HG02642 (cell line): Measurements from ENCODE around the gene POLE4.
A peak's percentile ranks its signal among the peaks of the same experiment; 100 is the strongest.

Experiments used
- ATAC-seq: cut with Tn5 transposase; IDR thresholded peaks from one replicate; pipeline ENCODE4 v1.9.1; 2021; ENCODE audit warnings: mild to moderate bottlenecking; ENCODE audit not compliant: unreplicated experiment, poor library complexity

Gene POLE4, protein sequence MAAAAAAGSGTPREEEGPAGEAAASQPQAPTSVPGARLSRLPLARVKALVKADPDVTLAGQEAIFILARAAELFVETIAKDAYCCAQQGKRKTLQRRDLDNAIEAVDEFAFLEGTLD

GRCh38 chr2:74958274-74959105 lies at the start of gene POLE4:
Gene POLE4, plus strand, starts transcription at chr2:74958643. Its CDS starts 37 bp downstream, at chr2:74958680.
- ATAC-seq = peak; percentile 95

DNA sequence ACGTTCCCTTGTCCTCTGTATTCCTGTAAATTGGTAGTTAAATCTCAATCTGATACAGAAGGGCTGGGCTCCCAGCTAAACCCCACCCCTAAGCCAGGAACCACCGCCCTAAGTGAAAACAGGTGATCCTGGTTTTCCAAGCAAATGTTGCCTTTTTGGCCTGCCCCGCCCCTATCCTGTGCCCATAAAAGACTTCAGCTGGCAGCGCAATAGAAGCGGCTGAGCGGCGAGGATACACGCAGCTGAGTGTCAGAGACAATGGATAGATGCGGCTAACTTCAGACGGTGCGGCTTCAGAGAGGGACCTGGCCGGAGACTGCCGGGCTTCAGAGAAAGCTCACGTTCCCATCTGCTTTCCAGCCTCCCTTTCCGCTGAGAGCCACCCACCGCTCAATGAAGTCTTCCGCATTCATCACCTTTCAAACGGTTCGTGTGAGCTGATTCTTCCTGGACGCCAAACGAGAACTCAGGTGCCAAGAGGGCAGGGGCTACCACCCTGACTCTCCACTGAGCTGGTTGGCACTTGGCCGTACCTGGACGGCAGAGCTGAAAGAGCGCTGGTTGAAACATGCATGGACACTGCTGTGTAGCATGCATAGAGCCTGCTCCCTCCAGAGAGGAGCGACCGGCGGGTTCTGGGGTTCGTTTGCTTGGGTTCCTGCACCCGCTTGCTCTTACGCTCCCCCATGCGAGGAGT lies 49.5 kb upstream of the POLE4 start:
- ATAC-seq = no peak

DNA sequence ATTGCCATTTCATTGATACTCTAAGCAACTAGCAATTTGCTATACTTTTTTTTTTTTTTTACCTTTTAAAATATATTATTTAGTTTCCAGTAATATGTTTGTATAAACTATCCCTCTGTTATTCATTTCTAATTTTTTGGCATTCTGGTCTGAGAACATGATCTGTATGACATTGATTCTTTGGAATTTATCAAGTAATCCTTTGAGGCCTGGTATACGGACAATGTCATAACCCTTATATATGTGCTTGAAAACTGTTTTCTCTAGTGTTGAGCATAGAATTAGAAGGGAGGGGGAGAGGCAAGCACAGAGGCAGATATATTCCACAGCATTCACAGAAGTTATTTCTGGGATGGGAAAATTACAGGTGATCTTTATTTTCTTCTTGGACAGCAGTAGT lies 48.2 kb upstream of the POLE4 start:
- no peak for ATAC-seq

- ATAC-seq = no peak
Measured at GRCh38 chr2:74911061-74911460, 47.4 kb upstream of the POLE4 start.

- ATAC-seq = no peak
Measured at GRCh38 chr2:74915743-74916142, 42.7 kb upstream of the POLE4 start.

GRCh38 chr2:74916394-74916793 lies 42.0 kb upstream of the POLE4 start:
- no peak for ATAC-seq

DNA sequence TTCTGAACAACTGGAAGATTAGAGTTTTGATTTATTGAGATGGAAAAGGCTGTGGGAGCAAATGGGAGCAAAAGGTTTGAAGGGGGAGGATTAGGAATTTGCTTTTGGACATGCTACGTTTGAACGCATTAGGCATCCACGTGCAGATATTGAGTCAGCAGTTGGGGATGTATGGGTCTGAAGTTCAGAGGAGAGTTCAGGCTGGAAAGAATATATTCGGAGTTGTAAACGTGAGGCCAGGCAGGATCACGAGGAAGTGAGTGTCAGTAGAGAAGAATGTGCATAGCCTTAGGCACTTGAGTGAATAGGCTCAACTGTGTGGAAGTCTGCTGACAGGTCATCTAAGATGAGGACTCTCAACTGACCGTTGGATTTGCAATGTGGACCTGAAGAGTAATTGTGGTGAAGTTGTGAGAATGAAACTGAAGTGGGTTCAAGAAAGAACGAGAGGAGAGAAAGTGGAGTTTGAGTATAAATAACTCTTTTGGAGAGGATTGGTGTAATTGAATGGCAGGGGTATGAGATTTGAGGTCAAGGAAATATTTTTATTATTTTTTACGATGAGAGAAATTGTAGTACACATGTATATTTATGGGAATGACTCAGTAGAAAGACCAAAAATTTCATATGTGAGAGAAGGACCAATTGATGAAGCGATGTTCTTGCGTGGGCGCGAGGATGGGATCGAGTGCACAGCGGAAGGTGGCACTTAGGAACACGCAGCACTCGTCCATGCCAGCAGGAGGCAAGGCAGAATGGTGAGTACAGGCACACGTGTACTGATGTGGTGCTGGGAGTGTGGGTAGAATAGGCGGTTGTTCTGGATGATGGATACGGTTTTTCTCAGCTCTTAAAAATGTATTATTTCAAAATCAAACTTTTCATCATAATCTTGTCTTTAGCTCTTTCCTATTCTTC lies 40.5 kb upstream of the POLE4 start:
- no peak for ATAC-seq

DNA sequence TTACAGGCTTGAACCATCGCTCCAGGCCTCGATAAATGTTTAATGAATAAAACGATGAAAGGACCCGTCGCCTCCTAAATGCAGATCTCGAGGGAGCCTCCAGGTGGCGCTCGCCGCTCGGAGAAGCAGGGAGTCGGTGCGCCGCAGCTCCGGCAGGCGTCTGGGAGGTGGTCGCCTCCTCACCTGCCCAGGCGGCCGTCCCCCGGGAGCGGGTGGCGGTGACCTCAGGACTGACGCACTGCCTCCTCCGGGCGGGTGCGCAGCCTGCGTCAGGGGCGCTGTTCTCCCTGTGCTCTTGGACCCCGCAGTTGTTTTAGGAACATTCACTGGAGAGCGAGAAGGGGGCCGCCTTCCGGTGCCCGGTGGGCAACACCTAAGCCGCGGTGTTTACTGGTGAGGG lies 38.6 kb upstream of the POLE4 start:
- ATAC-seq = peak; percentile 61

DNA sequence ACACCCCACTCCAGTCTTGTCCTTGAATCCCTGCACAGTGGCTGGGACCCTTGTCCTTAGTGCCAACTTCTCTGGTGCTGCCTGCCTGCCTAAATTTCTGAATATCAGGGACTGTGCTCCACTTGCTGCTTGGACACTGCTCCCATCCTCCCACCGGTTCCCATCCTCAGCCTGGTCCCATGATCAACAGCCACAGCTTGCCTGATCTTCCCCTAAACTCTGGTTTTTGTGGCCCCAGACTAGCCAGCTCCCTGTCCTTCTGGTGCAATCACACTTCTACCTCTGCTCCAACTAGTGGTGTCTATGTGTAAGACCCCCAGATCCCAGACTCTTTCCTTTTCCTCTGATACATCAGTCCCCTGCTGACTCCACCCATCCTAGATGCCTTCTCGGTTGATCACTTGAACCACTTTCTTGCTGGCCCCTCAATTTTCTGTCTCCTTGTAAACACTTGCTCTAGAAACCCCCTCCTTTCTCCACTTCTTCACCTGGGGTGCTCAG lies 37.2 kb upstream of the POLE4 start:
- ATAC-seq = no peak

DNA sequence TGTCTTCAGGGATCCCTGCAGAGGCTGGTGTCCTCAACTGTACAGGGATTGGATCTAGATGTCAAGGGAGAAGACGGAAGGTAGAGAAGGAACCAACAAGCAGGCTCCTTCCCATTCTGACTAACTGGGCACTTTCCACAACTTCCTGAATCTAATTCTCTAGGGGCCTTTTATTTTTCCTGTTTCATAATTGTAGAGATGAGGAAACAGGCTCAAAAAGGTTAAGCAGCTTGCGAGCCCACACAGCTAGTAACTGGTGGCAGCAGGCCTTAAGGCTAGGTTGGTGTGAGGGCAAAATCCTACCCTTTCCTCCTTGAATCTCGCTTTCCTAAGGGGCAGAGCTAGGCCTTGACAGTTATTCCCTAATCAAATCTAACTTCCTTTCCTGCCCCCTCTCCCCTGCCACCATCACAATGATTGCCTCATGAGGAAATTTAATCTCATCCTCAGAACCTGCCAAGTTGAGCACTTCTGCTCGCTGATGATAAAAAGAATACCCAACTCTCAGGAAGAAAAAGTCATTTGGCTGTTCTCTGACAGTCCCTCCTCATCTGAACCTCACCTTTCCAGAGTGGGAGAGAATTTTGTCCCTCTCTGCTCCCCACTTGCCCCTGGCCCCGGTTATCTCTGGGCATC lies 35.7 kb upstream of the POLE4 start:
- ATAC-seq = no peak

DNA sequence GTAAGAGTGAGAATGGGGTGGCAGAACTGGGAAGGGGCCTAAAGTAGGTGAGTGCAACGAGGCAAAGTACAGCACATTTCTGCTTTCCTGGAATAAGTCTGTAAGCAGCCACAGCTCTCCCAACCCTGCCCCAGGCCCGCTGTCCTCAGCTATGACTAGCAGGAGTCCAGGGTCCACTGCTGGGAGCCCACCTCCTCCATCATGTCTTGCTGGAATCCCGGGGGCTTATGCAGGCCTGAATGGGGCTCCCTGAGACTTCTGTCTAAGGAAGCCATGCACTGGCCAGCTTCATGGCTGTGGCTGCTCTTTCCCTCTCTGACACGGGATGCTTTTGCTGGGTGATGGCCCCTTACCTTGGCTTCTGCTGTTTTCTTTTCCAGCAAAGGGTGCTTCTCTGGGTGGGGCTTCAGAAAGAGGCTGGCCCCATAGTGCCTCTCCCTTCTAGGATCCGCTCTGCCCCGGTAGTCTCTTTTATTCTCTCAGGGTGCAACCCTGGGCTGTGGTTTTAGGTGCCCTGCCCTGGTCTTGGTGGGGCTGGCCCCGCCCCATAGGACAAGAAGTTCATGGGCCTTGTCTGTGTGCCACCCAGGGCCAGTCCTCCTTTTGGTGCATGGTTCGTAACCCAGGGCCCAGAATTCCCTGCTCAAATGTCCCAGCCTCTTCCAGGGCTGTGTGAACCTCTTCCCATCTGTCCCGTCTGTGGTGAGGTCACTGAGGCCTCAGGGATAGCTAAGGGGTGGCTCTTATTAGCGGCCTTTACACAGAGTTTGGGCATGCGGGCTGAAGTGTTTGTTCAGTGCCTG lies 33.8 kb upstream of the POLE4 start:
- ATAC-seq = no peak

DNA sequence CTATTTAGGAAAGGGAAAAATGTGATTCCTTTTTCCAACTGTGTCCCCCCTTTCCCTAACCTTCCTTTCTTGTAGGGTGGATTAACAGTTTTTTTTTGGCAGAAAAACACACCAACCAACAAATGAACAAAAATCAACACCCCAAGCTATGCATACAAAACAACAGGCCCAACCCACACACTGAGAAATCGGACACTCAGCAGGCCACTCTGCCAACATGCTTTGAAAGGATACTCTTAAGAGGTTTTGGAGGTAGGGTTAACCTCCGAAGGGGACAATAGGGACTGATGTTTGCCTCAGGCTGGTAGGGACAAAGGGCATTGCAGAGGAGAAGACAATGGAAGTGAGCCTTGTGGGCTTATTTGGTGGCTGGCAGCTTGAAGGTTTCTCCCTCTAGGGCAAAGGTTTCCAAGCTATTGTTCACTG lies 33.1 kb upstream of the POLE4 start:
- no peak for ATAC-seq

GRCh38 chr2:74927621-74928020 lies 30.8 kb upstream of the POLE4 start:
- ATAC-seq = no peak

DNA sequence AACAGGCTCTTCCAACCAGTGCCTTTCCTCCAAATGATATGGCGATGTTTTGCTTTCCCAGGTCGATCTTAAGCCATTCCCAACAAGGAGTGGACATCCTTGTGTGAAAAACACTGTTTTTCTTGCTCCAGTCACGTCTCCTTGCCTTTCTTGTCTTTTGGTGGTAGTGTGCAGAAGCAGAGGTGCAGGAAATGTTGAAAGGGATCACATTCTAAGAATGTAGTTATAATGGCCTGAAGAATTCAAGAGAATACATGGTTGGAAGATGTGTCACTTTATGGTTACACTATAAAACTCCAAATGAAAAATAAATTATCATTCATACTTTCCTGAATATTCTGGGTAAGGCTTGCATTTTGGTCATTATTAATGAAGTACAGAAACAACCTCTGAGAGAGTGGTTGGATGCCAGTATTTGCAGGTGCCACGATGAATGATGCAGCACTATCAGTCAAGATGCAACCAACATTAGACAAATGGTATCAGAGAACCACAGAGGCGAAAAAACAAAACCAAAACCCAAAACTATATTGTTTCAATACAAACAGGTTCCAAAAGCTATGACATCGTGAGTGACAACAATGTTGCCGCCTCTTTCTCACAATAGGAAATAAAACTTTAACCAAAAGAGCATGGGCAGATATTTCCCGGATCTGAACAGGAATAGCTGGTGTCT lies 27.5 kb upstream of the POLE4 start:
- ATAC-seq = no peak

GRCh38 chr2:74931940-74932339 lies 26.5 kb upstream of the POLE4 start:
- no peak for ATAC-seq

- ATAC-seq = no peak
Measured at GRCh38 chr2:74935975-74936391, 22.5 kb upstream of the POLE4 start.

- no peak for ATAC-seq
Measured at GRCh38 chr2:74937221-74937880, 21.1 kb upstream of the POLE4 start.

DNA sequence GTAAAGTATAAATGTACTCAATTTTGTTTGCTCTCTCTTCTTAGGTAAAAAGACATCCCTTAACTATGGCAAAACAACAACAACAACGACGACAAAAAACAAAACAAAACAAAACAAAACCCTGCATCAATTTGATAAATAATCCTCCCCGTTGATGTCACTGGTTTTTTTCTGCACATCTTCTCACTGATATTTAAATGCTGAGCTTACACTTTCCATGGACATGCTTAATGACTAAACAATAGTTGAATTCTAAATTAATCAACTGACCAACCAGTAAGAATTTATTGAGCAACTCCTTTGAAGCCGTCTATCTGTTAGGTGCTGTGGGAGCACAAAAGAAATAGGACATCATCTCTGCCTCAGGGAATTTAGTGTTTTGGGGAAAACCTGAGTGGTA lies 20.2 kb upstream of the POLE4 start:
- no peak for ATAC-seq
